Neural progenitor cell (in vitro differentiated cells): Measurements from ENCODE around the gene PHETA1. TPM values are rescaled to one million over a fixed set of nuclear protein-coding genes. Genes with fewer than 3 reads are reported as not detected.
A peak's percentile ranks its signal among the peaks of the same experiment; 100 is the strongest.

ENCODE experiments used
- DNase-seq: peaks from one replicate; pipeline ENCODE4 v3.0.0-alpha.2; 2016; ENCODE audit warnings: low spot score
- H2AFZ ChIP-seq: fragments of 200-600 bp; sonication (generic); replicated peaks from 2 replicates; pipeline ENCODE4 v1.6.1; 2016; ENCODE audit warnings: antibody characterized with exemption
- H3F3A ChIP-seq: fragments of 200-600 bp; sonication (generic); 2 replicates; pipeline ENCODE4 v1.6.1; 2016; ENCODE audit warnings: antibody characterized with exemption, low read depth
- H3K27ac ChIP-seq: fragments of 200-600 bp; sonication (generic); 2 replicates; pipeline ENCODE4 v1.5.1; 2016; ENCODE audit warnings: mild to moderate bottlenecking
- H3K27me3 ChIP-seq: fragments of 200-600 bp; sonication (generic); 2 replicates; pipeline ENCODE4 v1.6.1; 2016; ENCODE audit warnings: mild to moderate bottlenecking, moderate library complexity
- H3K36me3 ChIP-seq: fragments of 200-600 bp; sonication (generic); 2 replicates; pipeline ENCODE4 v1.5.1; 2016
- H3K4me1 ChIP-seq: fragments of 200-600 bp; sonication (generic); 2 replicates; pipeline ENCODE4 v1.6.1; 2016; ENCODE audit warnings: mixed run types
- H3K4me2 ChIP-seq: fragments of 200-600 bp; sonication (generic); 2 replicates; pipeline ENCODE4 v1.6.1; 2016
- H3K4me3 ChIP-seq: fragments of 200-600 bp; sonication (generic); 2 replicates; pipeline ENCODE4 v1.5.1; 2016
- H3K79me2 ChIP-seq: fragments of 200-600 bp; sonication (generic); 2 replicates; pipeline ENCODE4 v1.6.1; 2016; ENCODE audit warnings: low read depth
- H3K9ac ChIP-seq: fragments of 200-600 bp; sonication (generic); 2 replicates; pipeline ENCODE4 v1.6.1; 2016
- H3K9me3 ChIP-seq: fragments of 200-600 bp; sonication (generic); 2 replicates; pipeline ENCODE4 v1.5.1; 2016; ENCODE audit warnings: low read depth
- H4K20me1 ChIP-seq: fragments of 200-600 bp; sonication (generic); 2 replicates; pipeline ENCODE4 v1.6.1; 2016; ENCODE audit warnings: low read depth
- H3K27ac Mint-ChIP-seq: 3 replicates; pipeline ENCODE4 v1.8.0; 2021; ENCODE audit warnings: mixed read lengths
- H3K27me3 Mint-ChIP-seq: 2 replicates; pipeline ENCODE4 v1.8.0; 2022; ENCODE audit warnings: low read depth, mild to moderate bottlenecking, inconsistent platforms, moderate library complexity, mixed read lengths; ENCODE audit not compliant: insufficient read depth
- H3K36me3 Mint-ChIP-seq: 3 replicates; pipeline ENCODE4 v1.8.0; 2021; ENCODE audit warnings: mixed read lengths
- H3K4me1 Mint-ChIP-seq: 3 replicates; pipeline ENCODE4 v1.8.0; 2021; ENCODE audit warnings: mixed read lengths
- H3K4me3 Mint-ChIP-seq: 3 replicates; pipeline ENCODE4 v1.8.0; 2021; ENCODE audit warnings: mild to moderate bottlenecking, moderate library complexity, mixed read lengths
- H3K9me3 Mint-ChIP-seq: 3 replicates; pipeline ENCODE4 v1.8.0; 2020; ENCODE audit warnings: mixed read lengths
- CTCF ChIP-seq: fragments of 200-600 bp; sonication (generic); IDR thresholded peaks from 2 replicates; pipeline ENCODE4 v1.5.1; 2017; ENCODE audit warnings: antibody characterized with exemption, mild to moderate bottlenecking
- EZH2 ChIP-seq: fragments of 200-600 bp; sonication (generic); IDR thresholded peaks from 2 replicates; pipeline ENCODE4 v1.6.1; 2017; ENCODE audit warnings: antibody characterized with exemption, mild to moderate bottlenecking, moderate library complexity
- EZH2phosphoT487 ChIP-seq: fragments of 200-600 bp; sonication (generic); IDR thresholded peaks from 2 replicates; pipeline ENCODE4 v1.6.1; 2017; ENCODE audit warnings: antibody characterized with exemption
- total RNA-seq: library from RNA; depleted of rRNA; stranded (reverse); fragments of >200 nt; gene quantifications from 2 replicates; pipeline ENCODE4 v1.2.3, GENCODE V29; 2015; ENCODE audit warnings: low replicate concordance

PHETA1 gene
- total RNA-seq, 1 donor from 2014 or later, result 1.5 TPM

GRCh38 chr12:111412830-111413441, 44.0 kb upstream of the PHETA1 start:
- Mint-ChIP-seq H3K27ac (peak overlapping the region; percentile 85), H3K4me3 (no peak overlapping the region), H3K9me3 (no peaks in the 10 kb centered on the region), H3K4me1 (peaks cover 38% of the 10 kb centered on the region), H3K27me3 (no peaks in the 10 kb centered on the region), H3K36me3 (no peaks in the 10 kb centered on the region)
- peaks cover 14% of the 10 kb centered on the region for H3K79me2 ChIP-seq
- no peak overlapping the region for H3K27ac ChIP-seq
- no peaks in the 10 kb centered on the region for H3K36me3 ChIP-seq
- peaks cover 13% of the 10 kb centered on the region for H3F3A ChIP-seq
- H2AFZ ChIP-seq, result no peak overlapping the region
- H3K9me3 ChIP-seq, result no peaks in the 10 kb centered on the region
- TF ChIP-seq EZH2 (no peak), CTCF (no peak), EZH2phosphoT487 (no peak)
- DNase-seq, result no peak
- H3K4me3 ChIP-seq, result no peak overlapping the region
- H4K20me1 ChIP-seq, result peaks cover 17% of the 10 kb centered on the region
- no peak overlapping the region for H3K4me2 ChIP-seq
- no peaks in the 10 kb centered on the region for H3K27me3 ChIP-seq
- peaks cover 19% of the 10 kb centered on the region for H3K4me1 ChIP-seq
- no peak overlapping the region for H3K9ac ChIP-seq

- Histone ChIP-seq H3K4me2 (peak overlapping the region; percentile 35), H3K9me3 (no peaks in the 10 kb centered on the region), H3K27me3 (no peaks in the 10 kb centered on the region), H4K20me1 (peaks cover 20% of the 10 kb centered on the region), H2AFZ (no peak overlapping the region), H3K9ac (no peak overlapping the region), H3K4me1 (peaks cover 21% of the 10 kb centered on the region), H3K79me2 (peaks cover 17% of the 10 kb centered on the region), H3K36me3 (no peaks in the 10 kb centered on the region), H3K4me3 (no peak overlapping the region), H3K27ac (no peak overlapping the region), H3F3A (peaks cover 20% of the 10 kb centered on the region)
- DNase-seq, result peak; percentile 74
- Mint-ChIP-seq H3K27me3 (no peaks in the 10 kb centered on the region), H3K9me3 (no peaks in the 10 kb centered on the region), H3K27ac (peak overlapping the region; percentile 87), H3K4me3 (peak overlapping the region; percentile 17), H3K36me3 (no peaks in the 10 kb centered on the region), H3K4me1 (peaks cover 42% of the 10 kb centered on the region)
- TF ChIP-seq EZH2, result no peak
- no peak for TF ChIP-seq EZH2phosphoT487
- TF ChIP-seq CTCF, result no peak
These were observed 43.3 kb upstream of the PHETA1 start for GRCh38 chr12:111412007-111412829.

GRCh38 chr12:111411185-111411764, 42.4 kb upstream of the PHETA1 start:
- no peak overlapping the region for H3K9ac ChIP-seq
- no peaks in the 10 kb centered on the region for H3K9me3 Mint-ChIP-seq
- peaks cover 28% of the 10 kb centered on the region for H3F3A ChIP-seq
- H3K4me1 Mint-ChIP-seq, result peaks cover 49% of the 10 kb centered on the region
- peaks cover 4% of the 10 kb centered on the region for H3K27me3 Mint-ChIP-seq
- DNase-seq, result peak; percentile 50
- peaks cover 31% of the 10 kb centered on the region for H3K4me1 ChIP-seq
- no peak overlapping the region for H3K27ac ChIP-seq
- no peak overlapping the region for H3K4me3 ChIP-seq
- H4K20me1 ChIP-seq, result peaks cover 20% of the 10 kb centered on the region
- H2AFZ ChIP-seq, result no peak overlapping the region
- no peaks in the 10 kb centered on the region for H3K36me3 Mint-ChIP-seq
- H3K4me2 ChIP-seq, result peak overlapping the region; percentile 35
- H3K79me2 ChIP-seq, result peaks cover 17% of the 10 kb centered on the region
- no peak overlapping the region for H3K27ac Mint-ChIP-seq
- peaks cover 9% of the 10 kb centered on the region for H3K27me3 ChIP-seq
- H3K4me3 Mint-ChIP-seq, result no peak overlapping the region
- H3K9me3 ChIP-seq, result no peaks in the 10 kb centered on the region
- no peak for TF ChIP-seq CTCF
- no peak for TF ChIP-seq EZH2phosphoT487
- no peak for TF ChIP-seq EZH2
- H3K36me3 ChIP-seq, result no peaks in the 10 kb centered on the region
